A549 (cell line): Measurements from ENCODE around the gene SIRT4.

Experiments used
- CEBPB ChIP-seq, 2 experiments: fragments of >200 bp in 1 of 2; sonication (Bioruptor Twin) in 1 of 2; formaldehyde crosslinking in 1 of 2; IDR thresholded peaks; 2 replicates each; pipeline ENCODE4 v1.6.1; 2012 to 2016
- CTCF ChIP-seq: fragments of >200 bp; sonication (Bioruptor Twin); formaldehyde crosslinking; IDR thresholded peaks from 3 replicates; pipeline ENCODE4 v1.5.1; 2016
- NPAS2 ChIP-seq: fragments of 250-450 bp; sonication (Bioruptor Pico); IDR thresholded peaks from 2 replicates; pipeline ENCODE4 v1.8.0; 2022; ENCODE audit warnings: mild to moderate bottlenecking, moderate library complexity, borderline replicate concordance
- POLR2A ChIP-seq: IDR thresholded peaks from 2 replicates; pipeline ENCODE4 v1.6.1; 2012; ENCODE audit warnings: mild to moderate bottlenecking, low read length
- RAD21 ChIP-seq, 2 experiments: fragments of >200 bp in 1 of 2; sonication (Bioruptor Twin) in 1 of 2; formaldehyde crosslinking in 1 of 2; IDR thresholded peaks in 1 of 2; conservative IDR thresholded peaks in 1 of 2; 2 replicates in 1 of 2; 3 replicates in 1 of 2; pipeline ENCODE4 v1.6.1; 2012 to 2018; ENCODE audit warnings: inconsistent platforms in 1 of 2
- SREBF2 ChIP-seq: fragments of 450-650 bp; IDR thresholded peaks from 2 replicates; pipeline ENCODE4 v1.6.1; 2014; ENCODE audit warnings: mild to moderate bottlenecking, moderate library complexity
- TF ChIP-seq, protein P1 (sequence below): IDR thresholded peaks from 2 replicates; pipeline ENCODE4 v1.6.1; 2012

- TF ChIP-seq POLR2A (no peak), SREBF2 (no peak), NPAS2 (CRISPR knock-in tag) (no peak), CTCF (no peak), RAD21 (conservative IDR thresholded peaks at IDR 0.05 in 1 of 2, IDR thresholded peaks at IDR 0.05 in 1 of 2) (no peak), CEBPB (IDR thresholded peaks at IDR 0.05) (no peak)
- TF ChIP-seq, protein P1, sequence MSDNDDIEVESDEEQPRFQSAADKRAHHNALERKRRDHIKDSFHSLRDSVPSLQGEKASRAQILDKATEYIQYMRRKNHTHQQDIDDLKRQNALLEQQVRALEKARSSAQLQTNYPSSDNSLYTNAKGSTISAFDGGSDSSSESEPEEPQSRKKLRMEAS: no peak
Observed at GRCh38 chr12:120321382-120322202, 19.5 kb downstream of the SIRT4 start.
